Activated CD4-positive, alpha-beta T cell treated with anti-CD3 and anti-CD28 coated beads for 4 hours (primary cell): Measurements from ENCODE around the gene KLF15.

Source experiments
- DNase-seq, 2 donors: peaks; one replicate each; pipeline ENCODE4 v3.0.0-alpha.2; 2020

KLF15 gene

GRCh38 chr3:126304291-126304690, 52.9 kb downstream of the KLF15 start:
- no peak for DNase-seq

GRCh38 chr3:126303272-126303671, 53.9 kb downstream of the KLF15 start:
- no peak for DNase-seq

DNA sequence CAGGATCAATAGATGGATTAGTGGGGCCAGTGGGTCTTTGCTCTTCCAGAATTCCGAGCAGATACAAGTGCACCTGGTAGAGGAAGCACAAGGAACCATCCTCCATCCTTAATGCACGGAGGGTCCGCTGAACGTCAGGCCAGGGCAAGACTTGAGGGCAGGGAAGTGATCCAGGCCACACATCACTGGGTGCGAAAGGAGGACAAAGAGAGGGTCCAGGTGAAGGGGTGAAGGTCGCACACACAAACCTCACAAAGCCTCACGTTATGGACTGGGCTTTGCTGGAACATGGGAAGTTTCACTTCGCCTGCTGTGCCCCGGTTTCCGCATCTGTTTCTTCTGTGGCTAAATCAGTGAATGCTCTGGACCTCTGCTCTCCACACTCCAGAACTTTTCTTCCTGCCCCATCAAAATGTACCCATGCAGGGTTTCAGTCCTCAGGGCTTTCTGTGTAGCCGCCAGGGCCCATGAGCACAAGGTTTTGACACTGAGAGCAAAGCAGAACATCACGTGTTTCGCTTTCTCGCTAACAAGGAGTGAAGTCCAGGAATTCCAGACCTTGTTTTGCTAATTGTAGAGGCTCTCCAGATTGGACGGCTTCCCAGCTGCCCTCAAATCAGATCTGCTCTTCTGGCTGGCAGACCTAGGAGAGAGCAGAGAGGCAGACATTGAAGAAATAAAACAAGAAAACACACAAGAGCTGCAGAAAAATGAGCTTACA, 56.3 kb downstream of the KLF15 start:
- no peak for DNase-seq

DNA sequence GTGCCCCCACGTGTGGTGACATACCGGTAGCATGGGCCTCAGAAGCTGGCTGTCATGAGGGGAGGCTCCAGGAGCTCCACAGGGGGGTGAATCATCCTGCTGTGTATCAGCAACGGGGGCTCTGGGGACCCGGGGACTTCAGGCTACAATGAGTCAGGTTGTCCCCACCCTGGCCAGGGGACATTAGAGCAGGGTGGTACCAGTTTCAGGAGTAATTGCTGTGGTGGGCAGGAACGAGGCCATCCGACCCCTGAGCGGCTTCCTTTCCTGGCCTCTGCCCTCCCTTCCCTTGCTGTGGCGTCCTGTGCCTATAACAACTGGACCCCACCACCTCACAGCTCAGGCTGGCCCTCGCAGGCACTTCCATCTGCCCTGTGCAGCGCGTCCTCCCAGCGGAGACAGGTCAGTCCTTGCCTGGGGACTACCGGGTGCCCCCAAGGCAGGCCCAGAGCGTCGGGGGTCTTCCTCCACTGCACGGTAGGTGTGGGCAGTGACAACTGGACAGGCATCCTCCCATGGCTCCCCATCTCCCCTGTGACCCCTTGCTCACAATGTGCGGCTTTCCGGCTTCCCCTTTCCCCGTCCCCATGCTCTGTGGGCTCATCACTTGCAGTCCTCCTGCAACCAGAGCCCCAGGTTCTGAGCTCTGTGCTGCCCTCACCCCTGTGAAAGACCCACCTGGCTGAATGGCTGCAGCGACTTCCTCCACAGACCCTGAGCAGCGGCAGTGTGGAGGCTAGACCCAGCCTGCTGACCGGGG, 57.0 kb downstream of the KLF15 start:
- DNase-seq = no peak

- DNase-seq = no peak
These were observed 61.7 kb downstream of the KLF15 start for GRCh38 chr3:126295407-126295939.

DNA sequence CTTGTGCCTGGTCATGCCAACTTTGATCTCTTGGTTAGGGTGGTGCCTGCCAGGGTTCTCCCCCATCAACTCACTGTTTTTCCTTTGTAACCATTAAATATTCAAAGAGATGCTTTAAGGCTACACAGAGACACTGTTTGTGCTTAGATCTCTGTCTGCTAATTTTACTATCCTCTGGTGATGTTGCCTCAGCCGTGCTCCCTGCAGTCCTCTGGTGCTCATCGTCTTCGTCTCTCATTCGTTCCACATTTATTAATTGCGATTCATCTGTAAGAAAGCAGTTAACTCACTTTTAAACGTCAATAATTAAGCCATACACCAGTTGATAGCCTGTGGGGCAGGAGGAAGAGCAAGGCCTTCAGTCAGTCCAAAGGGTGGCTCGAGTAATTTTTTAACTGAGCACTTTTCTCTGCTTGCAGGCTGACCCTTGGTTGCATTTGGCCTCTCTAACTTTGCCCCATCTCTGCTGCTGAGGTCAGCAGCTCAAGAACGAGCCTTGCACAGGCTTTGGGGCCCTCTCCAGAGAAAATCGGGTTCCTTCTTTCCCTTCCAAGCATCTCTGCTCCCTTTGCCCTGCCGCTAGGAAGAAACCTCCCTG, 62.9 kb downstream of the KLF15 start:
- no peak for DNase-seq

- DNase-seq = no peak
These were observed 63.7 kb downstream of the KLF15 start for GRCh38 chr3:126293370-126294082.
